T-helper 1 cell (primary cell): ENCODE data around the gene CGB8.
"Not testable (repeated sequence)": the region's sequence is repeated elsewhere in the genome, so short reads cannot be mapped to it uniquely, and the experiment has no call there.

Source experiments
- DNase-seq, 5 donors: peaks; one replicate each; pipeline ENCODE4 v3.0.0-alpha.2; 2012 to 2020

The CGB8 gene

GRCh38 chr19:49064768-49065611 is 16.1 kb upstream of the CGB8 start, which contains the start of gene NTF4:
TSS of gene NTF4 (minus strand) at chr19:49064818. CDS start at chr19:49061997, 2,821 bp downstream.
- DNase-seq = no peak

- no peak for DNase-seq
Observed at GRCh38 chr19:49064029-49064629, 15.2 kb upstream of the CGB8 start.

GRCh38 chr19:49061445-49061844 is 12.5 kb upstream of the CGB8 start:
- DNase-seq = no peak

GRCh38 chr19:49061000-49061399 is 12.1 kb upstream of the CGB8 start:
- DNase-seq = no peak

GRCh38 chr19:49059053-49059452 is 10.1 kb upstream of the CGB8 start:
- DNase-seq = no peak

GRCh38 chr19:49058562-49058961 is 9.7 kb upstream of the CGB8 start:
- no peak for DNase-seq

- peak in 3 of 5 donors; percentile 20 to 24 (median 20) for DNase-seq
Observed at GRCh38 chr19:49057636-49058234, 8.8 kb upstream of the CGB8 start, which contains the start of gene CGB7. TSS of gene CGB7 (minus strand) at chr19:49057749. CDS start at chr19:49055375, 2,374 bp downstream.

GRCh38 chr19:49056902-49057596 is 8.1 kb upstream of the CGB8 start:
- not testable (repeated sequence) for DNase-seq

GRCh38 chr19:49056101-49056901 is 7.4 kb upstream of the CGB8 start:
- DNase-seq = peak in 4 of 5 donors; percentile 24 to 49 (median 36)

GRCh38 chr19:49050376-49051033 is 1.6 kb upstream of the CGB8 start:
- not testable (repeated sequence) for DNase-seq

- DNase-seq = not testable (repeated sequence)
Observed at GRCh38 chr19:49049834-49050233, 923 bp upstream of the CGB8 start.

- DNase-seq = not testable (repeated sequence)
Observed at GRCh38 chr19:49043548-49043947, 5.4 kb downstream of the CGB8 start, which contains the start of gene CGB5. TSS of gene CGB5 (plus strand) at chr19:49043848. CDS start at chr19:49044210, 362 bp downstream.

- DNase-seq = not testable (repeated sequence)
Observed at GRCh38 chr19:49042666-49043065, 6.2 kb downstream of the CGB8 start.

- no peak for DNase-seq
Observed at GRCh38 chr19:49042177-49042576, 6.7 kb downstream of the CGB8 start.

GRCh38 chr19:49039736-49040135 is 9.2 kb downstream of the CGB8 start:
- not testable (repeated sequence) for DNase-seq

- DNase-seq = not testable (repeated sequence)
Observed at GRCh38 chr19:49038557-49039276, 10.2 kb downstream of the CGB8 start.

- DNase-seq = not testable (repeated sequence)
Observed at GRCh38 chr19:49038111-49038510, 10.8 kb downstream of the CGB8 start.

- peak in 1 of 5 donors; percentile 57 for DNase-seq
Observed at GRCh38 chr19:49036815-49037214, 12.1 kb downstream of the CGB8 start, which contains the start of gene CGB1. TSS of gene CGB1 (minus strand) at chr19:49036895. CDS start at chr19:49036711, 184 bp downstream.

GRCh38 chr19:49031642-49032301 is 17.1 kb downstream of the CGB8 start, which contains the start of gene CGB2:
TSS of gene CGB2 (plus strand) at chr19:49031890. CDS start at chr19:49032096, 206 bp downstream.
- peak in 3 of 5 donors; percentile 25 to 77 (median 40) for DNase-seq

- not testable (repeated sequence) for DNase-seq
Observed at GRCh38 chr19:49030323-49030722, 18.6 kb downstream of the CGB8 start.
